IMR-90 (cell line): Measurements from ENCODE around the gene PAQR5. TPM values are rescaled to one million over a fixed set of nuclear protein-coding genes. Genes with fewer than 3 reads are reported as not detected.

Experiments
- ATAC-seq: fragments of 200-7000 bp; cut with Tn5 transposase; 2 replicates; pipeline ENCODE4 v1.9.1; 2020; ENCODE audit warnings: low read depth, mild to moderate bottlenecking, moderate library complexity
- BruUV-seq: library from RNA; stranded (reverse); fragments of 400-500 nt; replicated peaks from 2 replicates; lab custom pipeline; 2021; lab: Mats Ljungman, UMichigan
- CTCF ChIA-PET: fragments of 300-600 bp; formaldehyde crosslinking; extraction: SDS; loops from one replicate; lab custom pipeline; 2021; ENCODE audit warnings: antibody characterized with exemption; lab: Yijun Ruan, JAX
- POLR2A ChIA-PET: fragments of 300-600 bp; sonication (Branson Sonifier 250); formaldehyde crosslinking; loops from one replicate; lab custom pipeline; 2022; ENCODE audit warnings: antibody characterized with exemption; ENCODE audit not compliant: unreplicated experiment; lab: Charles Lee
- DNase-seq: peaks from one replicate; pipeline ENCODE4 v3.0.0; 2013
- H2AFZ ChIP-seq: replicated peaks from 2 replicates; pipeline ENCODE3; 2013; ENCODE audit warnings: low read length, mild to moderate bottlenecking; ENCODE audit not compliant: poor library complexity
- H2AK5ac ChIP-seq: 2 replicates; pipeline ENCODE4 v1.6.1; 2013; ENCODE audit warnings: low read depth, low read length, inconsistent platforms
- H2AK9ac ChIP-seq: replicated peaks from 2 replicates; pipeline ENCODE3; 2013; ENCODE audit warnings: mild to moderate bottlenecking, low read depth, low read length, moderate library complexity; ENCODE audit not compliant: poor library complexity
- H2BK120ac ChIP-seq: 2 replicates; pipeline ENCODE4 v1.6.1; 2013; ENCODE audit warnings: low read depth, low read length, inconsistent platforms
- H2BK15ac ChIP-seq: 3 replicates; pipeline ENCODE4 v1.6.1; 2013; ENCODE audit warnings: low read depth, low read length, inconsistent platforms
- H2BK20ac ChIP-seq: 2 replicates; pipeline ENCODE4 v1.6.1; 2013; ENCODE audit warnings: low read depth, mild to moderate bottlenecking, inconsistent platforms, low read length, moderate library complexity
- H2BK5ac ChIP-seq: 2 replicates; pipeline ENCODE4 v1.6.1; 2013; ENCODE audit warnings: mild to moderate bottlenecking, low read depth, low read length, inconsistent platforms; ENCODE audit not compliant: poor library complexity, severe bottlenecking
- H3K14ac ChIP-seq: replicated peaks from 2 replicates; pipeline ENCODE4 v1.6.1; 2013; ENCODE audit warnings: low read depth, low read length, inconsistent platforms
- H3K18ac ChIP-seq: 2 replicates; pipeline ENCODE4 v1.6.1; 2013; ENCODE audit warnings: low read depth, low read length, control low read depth
- H3K23ac ChIP-seq: 2 replicates; pipeline ENCODE4 v1.6.1; 2013; ENCODE audit warnings: low read depth, low read length, inconsistent platforms
- H3K27ac ChIP-seq: 2 replicates; pipeline ENCODE4 v1.5.1; 2013; ENCODE audit warnings: mild to moderate bottlenecking, control low read depth, low read length; ENCODE audit not compliant: insufficient read depth
- H3K27me3 ChIP-seq: 2 replicates; pipeline ENCODE4 v1.6.1; 2013; ENCODE audit warnings: low read length; ENCODE audit not compliant: control insufficient read depth, insufficient read depth
- H3K36me3 ChIP-seq: 2 replicates; pipeline ENCODE4 v1.6.1; 2013; ENCODE audit warnings: low read length, mixed read lengths; ENCODE audit not compliant: control insufficient read depth, insufficient read depth
- H3K4ac ChIP-seq: 2 replicates; pipeline ENCODE4 v1.6.1; 2013; ENCODE audit warnings: low read depth, low read length, inconsistent platforms
- H3K4me1 ChIP-seq: 2 replicates; pipeline ENCODE4 v1.6.1; 2013; ENCODE audit warnings: low read length, mixed read lengths; ENCODE audit not compliant: control insufficient read depth, insufficient read depth
- H3K4me2 ChIP-seq: 2 replicates; pipeline ENCODE4 v1.6.1; 2013; ENCODE audit warnings: low read depth, mild to moderate bottlenecking, control low read depth, low read length, moderate library complexity
- H3K4me3 ChIP-seq: 2 replicates; pipeline ENCODE4 v1.5.1; 2013; ENCODE audit warnings: low read depth, mild to moderate bottlenecking, control low read depth, low read length, moderate library complexity; ENCODE audit not compliant: insufficient read depth
- H3K56ac ChIP-seq: 2 replicates; pipeline ENCODE4 v1.6.1; 2013; ENCODE audit warnings: low read length, inconsistent platforms; ENCODE audit not compliant: insufficient read depth; ENCODE audit errors: extremely low read depth
- H3K79me1 ChIP-seq, 2 experiments: 2 replicates each; pipeline ENCODE4 v1.6.1; 2013; ENCODE audit warnings: low read length in 2 of 2, inconsistent platforms in 1 of 2, low read depth in 1 of 2
- H3K9ac ChIP-seq: 2 replicates; pipeline ENCODE4 v1.6.1; 2013; ENCODE audit warnings: low read depth, low read length, control low read depth
- H3K9me1 ChIP-seq: 2 replicates; pipeline ENCODE4 v1.6.1; 2013; ENCODE audit warnings: low read length, inconsistent platforms; ENCODE audit not compliant: insufficient read depth
- H3K9me3 ChIP-seq: 2 replicates; pipeline ENCODE4 v1.6.1; 2013; ENCODE audit warnings: low read length; ENCODE audit not compliant: control insufficient read depth, insufficient read depth
- H4K20me1 ChIP-seq: 2 replicates; pipeline ENCODE4 v1.6.1; 2013; ENCODE audit warnings: low read length, inconsistent platforms; ENCODE audit not compliant: insufficient read depth
- H4K5ac ChIP-seq: 2 replicates; pipeline ENCODE4 v1.6.1; 2013; ENCODE audit warnings: mild to moderate bottlenecking, low read depth, low read length, control low read depth
- H4K8ac ChIP-seq, 2 experiments: 2 replicates each; pipeline ENCODE4 v1.6.1; 2013; ENCODE audit warnings: low read depth in 2 of 2, low read length in 2 of 2, control low read depth in 1 of 2, inconsistent platforms in 1 of 2
- H4K91ac ChIP-seq: 2 replicates; pipeline ENCODE4 v1.6.1; 2013; ENCODE audit warnings: low read depth, low read length, inconsistent platforms; ENCODE audit not compliant: insufficient read depth
- BHLHE40 ChIP-seq: fragments of 150-350 bp; IDR thresholded peaks from 2 replicates; pipeline ENCODE4 v1.6.1; 2016; ENCODE audit warnings: mild to moderate bottlenecking, low read depth, low read length
- CEBPB ChIP-seq: IDR thresholded peaks from 2 replicates; pipeline ENCODE4 v1.6.1; 2012; ENCODE audit warnings: low read depth, low read length, improper control_type of control experiment
- CHD1 ChIP-seq: IDR thresholded peaks from 2 replicates; pipeline ENCODE4 v1.6.1; 2012; ENCODE audit warnings: low read depth, low read length, improper control_type of control experiment
- CTCF ChIP-seq: conservative IDR thresholded peaks from 2 replicates; pipeline ENCODE4 v1.5.1; 2012; ENCODE audit warnings: mild to moderate bottlenecking, low read depth, low read length, improper control_type of control experiment
- ELK1 ChIP-seq: fragments of 150-350 bp; IDR thresholded peaks from 2 replicates; pipeline ENCODE4 v1.6.1; 2016; ENCODE audit warnings: low read depth, mild to moderate bottlenecking, low read length, moderate library complexity, borderline replicate concordance
- FOS ChIP-seq: fragments of 150-350 bp; IDR thresholded peaks from 2 replicates; pipeline ENCODE4 v1.6.1; 2016; ENCODE audit warnings: low read depth, low read length
- MAFK ChIP-seq: IDR thresholded peaks from 2 replicates; pipeline ENCODE4 v1.6.1; 2012; ENCODE audit warnings: low read depth, low read length, improper control_type of control experiment
- MAZ ChIP-seq: IDR thresholded peaks from 2 replicates; pipeline ENCODE4 v1.6.1; 2012; ENCODE audit warnings: low read depth, mild to moderate bottlenecking, low read length, improper control_type of control experiment, moderate library complexity, borderline replicate concordance
- MXI1 ChIP-seq: IDR thresholded peaks from 2 replicates; pipeline ENCODE4 v1.6.1; 2012; ENCODE audit warnings: low read depth, mild to moderate bottlenecking, low read length, moderate library complexity, borderline replicate concordance
- NFE2L2 ChIP-seq: fragments of 150-350 bp; IDR thresholded peaks from 2 replicates; pipeline ENCODE4 v1.6.1; 2016; ENCODE audit warnings: low read depth, mild to moderate bottlenecking, low read length
- POLR2A ChIP-seq: IDR thresholded peaks from 2 replicates; pipeline ENCODE4 v1.6.1; 2012; ENCODE audit warnings: mild to moderate bottlenecking, low read depth, low read length
- RAD21 ChIP-seq: IDR thresholded peaks from 2 replicates; pipeline ENCODE4 v1.6.1; 2012; ENCODE audit warnings: low read length, improper control_type of control experiment
- RCOR1 ChIP-seq: IDR thresholded peaks from 2 replicates; pipeline ENCODE4 v1.6.1; 2012; ENCODE audit warnings: mild to moderate bottlenecking, low read length, improper control_type of control experiment; ENCODE audit not compliant: insufficient replicate concordance
- RFX5 ChIP-seq: IDR thresholded peaks from 2 replicates; pipeline ENCODE4 v1.8.0; 2012; ENCODE audit warnings: low read depth, mild to moderate bottlenecking, low read length, moderate library complexity
- SMC3 ChIP-seq: fragments of 150-350 bp; IDR thresholded peaks from 2 replicates; pipeline ENCODE4 v1.6.1; 2016; ENCODE audit warnings: low read depth, mild to moderate bottlenecking, antibody characterized with exemption, low read length, moderate library complexity
- USF2 ChIP-seq: fragments of 150-350 bp; IDR thresholded peaks from 2 replicates; pipeline ENCODE4 v1.6.1; 2017; ENCODE audit warnings: mild to moderate bottlenecking, antibody characterized with exemption, low read length, low read depth
- dilution Hi-C: fragments of 300-500 bp; cut with HindIII; formaldehyde crosslinking; loops from one replicate; pipeline ENCODE4 v1.14.3; 2018; ENCODE audit warnings: low sequenced_read_pairs; ENCODE audit not compliant: unreplicated experiment
- in situ Hi-C: fragments of 300-500 bp; cut with MboI; formaldehyde crosslinking; loops from 3 replicates; pipeline ENCODE4 v1.14.3; 2019; ENCODE audit warnings: low sequenced_read_pairs, inconsistent platforms, mixed read lengths
- intact Hi-C: fragments of 100-400 bp; cut with micrococcal nuclease; formaldehyde crosslinking; loops from 2 replicates; pipeline ENCODE4 v1.10.0; 2022
- polyA plus RNA-seq, 3 experiments: library from polyadenylated mRNA; depleted of rRNA; stranded (reverse); fragments of >200 nt; gene quantifications; 2 replicates each; pipeline ENCODE4 v1.2.3, GENCODE V29; 2012; ENCODE audit warnings: low replicate concordance in 1 of 3
- total RNA-seq: library from RNA; depleted of rRNA; stranded (reverse); fragments of >200 nt; gene quantifications from 2 replicates; pipeline ENCODE4 v1.2.3, GENCODE V29; 2012

PAQR5 gene
- total and polyA plus RNA-seq, 2 of the 4 experiments (the other 2 are of a cell fraction), result 2.3 to 2.7 TPM

DNA sequence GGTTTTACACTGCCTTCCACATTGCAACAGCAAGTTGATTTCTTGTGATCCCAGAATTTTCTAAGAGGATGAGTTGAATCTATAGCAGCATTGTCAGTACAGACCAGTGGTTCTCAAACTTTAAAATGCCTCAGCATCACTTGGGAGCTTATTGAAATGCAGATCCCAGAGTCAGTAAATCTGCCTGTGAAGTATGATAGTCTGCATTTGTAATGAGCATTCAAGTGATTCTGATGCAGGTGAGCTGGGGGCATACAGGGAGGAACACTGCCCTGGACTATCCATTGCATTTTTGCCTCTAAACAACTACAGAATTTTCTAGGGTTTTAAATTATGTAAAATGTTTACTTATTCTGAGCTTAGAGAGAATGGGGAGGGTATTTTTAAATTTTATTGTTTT is 27.5 kb upstream of the PAQR5 start:
- Histone ChIP-seq H4K91ac (no peak overlapping the region), H4K8ac (no peak overlapping the region), H2BK15ac (no peak overlapping the region), H2BK5ac (no peak overlapping the region), H3K4me3 (no peak overlapping the region), H3K4me1 (no peaks in the 10 kb centered on the region; the same call in 1 of the 2 replicates), H3K4me2 (no peak overlapping the region), H3K4ac (no peak overlapping the region), H2BK120ac (no peak overlapping the region), H2AK9ac (no peak overlapping the region), H2BK20ac (no peak overlapping the region), H4K20me1 (no peaks in the 10 kb centered on the region), H3K79me1 (no peaks in the 10 kb centered on the region), H3K36me3 (peaks cover 8% of the 10 kb centered on the region; the same call in 1 of the 2 replicates), H2AK5ac (no peak overlapping the region), H3K9me3 (no peaks in the 10 kb centered on the region), H3K14ac (no peak overlapping the region), H3K18ac (no peak overlapping the region), H3K23ac (no peak overlapping the region), H3K27ac (no peak overlapping the region), H3K9me1 (0 out of 2 replicates have a peak, but pooled peaks cover 3% of the 10 kb centered on the region), H3K9ac (no peak overlapping the region), H3K27me3 (no peaks in the 10 kb centered on the region), H4K5ac (no peak overlapping the region), H2AFZ (no peak overlapping the region), H3K56ac (no peak overlapping the region)
- CTCF ChIA-PET, result no interaction called here
- TF ChIP-seq ELK1 (no peak), USF2 (no peak), RCOR1 (no peak), MAZ (no peak), FOS (no peak), CTCF (no peak), CEBPB (no peak), CHD1 (no peak), SMC3 (no peak), NFE2L2 (no peak), RAD21 (no peak), POLR2A (no peak), BHLHE40 (no peak), MXI1 (no peak), RFX5 (no peak), MAFK (no peak)
- POLR2A ChIA-PET, result no interaction called here
- in situ Hi-C loops, result no loop called here
- no peak for DNase-seq
- intact Hi-C loops, result no loop called here
- dilution Hi-C loops, result no loop called here
- ATAC-seq, result no peak
- BruUV-seq, result no TSS peak
